ENCODE measurements around the gene SMAD7.

Gene SMAD7

DNA sequence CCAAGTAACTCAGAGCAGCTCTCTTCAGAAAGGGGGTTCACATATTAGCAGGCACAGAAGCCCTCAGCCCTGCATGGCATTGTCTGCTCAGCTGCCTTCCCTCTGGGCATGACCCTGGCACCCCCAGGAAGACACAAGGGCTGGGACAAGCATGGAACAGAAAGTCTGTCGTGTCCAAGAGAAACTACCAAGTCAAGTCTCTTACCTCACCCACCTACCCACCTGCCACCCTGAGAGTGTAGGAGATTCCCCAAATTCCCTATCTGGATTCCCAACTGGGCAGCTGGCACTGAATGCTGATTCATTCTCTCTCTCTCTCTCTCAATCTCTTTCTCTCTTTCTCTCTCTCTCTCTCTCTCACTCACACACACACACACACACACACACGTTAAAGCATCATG lies 21.6 kb downstream of the SMAD7 start:
- no peak for DNase-seq

DNA sequence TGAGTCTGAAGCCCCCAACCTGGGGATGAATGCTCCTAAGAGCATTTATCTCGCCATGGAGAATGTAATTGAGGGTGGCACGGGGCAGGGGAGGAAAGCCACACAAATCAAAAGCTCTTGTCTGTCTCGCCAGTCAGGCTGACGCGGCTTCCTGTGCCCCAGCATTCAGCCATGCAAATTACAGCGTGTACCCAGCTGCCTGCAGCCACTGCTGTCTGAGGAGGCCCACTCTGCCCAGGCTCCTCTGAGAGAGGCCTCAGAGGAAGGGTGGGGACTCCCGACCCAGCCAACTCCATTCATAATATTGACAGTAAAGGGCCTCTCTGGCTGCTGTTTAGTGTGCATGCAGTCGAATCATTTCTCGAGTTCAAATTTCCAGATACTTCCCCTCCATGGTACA lies 22.0 kb downstream of the SMAD7 start:
- DNase-seq = peak; percentile 82 to 83

DNA sequence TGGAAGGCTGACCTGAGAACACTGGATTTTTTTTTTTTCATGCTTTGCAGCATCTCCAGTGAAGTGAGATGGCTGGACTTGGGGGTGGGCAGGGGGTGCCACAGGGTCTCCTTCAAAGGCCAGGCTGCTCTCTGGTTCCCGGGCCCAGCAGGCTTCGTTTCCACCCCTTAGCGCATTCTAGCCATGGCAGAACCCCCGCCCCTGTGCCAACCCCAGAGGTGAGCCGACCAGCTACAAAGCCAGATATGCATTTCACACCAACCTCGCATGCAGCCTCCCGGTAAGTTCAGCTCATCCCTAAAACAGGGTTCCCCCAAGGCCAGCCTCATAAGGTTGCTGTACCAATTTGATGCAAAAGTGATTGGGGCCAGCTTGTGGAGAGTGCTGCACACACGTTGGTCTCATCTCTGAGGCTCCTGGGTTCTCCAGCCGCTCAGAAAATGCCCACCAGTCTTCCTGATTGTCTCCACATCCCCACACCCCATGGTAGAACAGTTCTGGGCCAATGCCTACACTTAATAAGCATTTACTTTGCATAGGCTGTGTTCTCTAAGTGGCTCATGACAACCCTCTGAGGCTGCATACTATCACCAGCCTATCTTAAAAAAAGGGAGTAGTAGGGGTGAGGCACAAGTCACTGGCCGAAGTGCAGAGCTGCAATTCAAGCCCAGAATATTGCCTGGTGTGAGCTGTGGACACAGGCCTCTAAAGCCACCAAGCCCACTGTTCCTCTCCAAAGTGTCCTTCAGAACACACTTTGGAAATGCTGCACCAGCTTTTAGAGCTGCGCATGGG lies 23.3 kb downstream of the SMAD7 start:
- DNase-seq = no peak

DNA sequence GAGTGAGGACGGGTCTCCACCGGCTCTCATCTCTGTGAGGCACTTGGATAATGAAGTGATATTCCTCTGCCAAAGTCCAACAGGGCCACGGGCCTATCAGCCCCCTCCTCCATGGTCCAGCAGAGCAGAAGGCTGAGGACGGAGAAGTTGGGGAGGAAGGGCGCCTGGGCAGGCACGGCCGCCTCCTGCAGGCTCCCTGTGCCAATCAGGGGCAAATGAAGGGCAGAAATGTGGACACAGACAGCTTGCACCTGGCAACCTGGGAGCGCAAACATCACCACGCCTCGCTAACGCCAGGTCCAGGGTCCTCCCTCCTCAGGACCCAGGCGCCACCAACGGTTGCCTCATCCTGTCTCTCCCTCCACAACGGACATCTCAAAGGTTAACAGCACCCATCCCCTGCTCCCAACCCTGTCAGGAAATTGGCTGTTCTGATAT lies 24.3 kb downstream of the SMAD7 start:
- DNase-seq = no peak

DNA sequence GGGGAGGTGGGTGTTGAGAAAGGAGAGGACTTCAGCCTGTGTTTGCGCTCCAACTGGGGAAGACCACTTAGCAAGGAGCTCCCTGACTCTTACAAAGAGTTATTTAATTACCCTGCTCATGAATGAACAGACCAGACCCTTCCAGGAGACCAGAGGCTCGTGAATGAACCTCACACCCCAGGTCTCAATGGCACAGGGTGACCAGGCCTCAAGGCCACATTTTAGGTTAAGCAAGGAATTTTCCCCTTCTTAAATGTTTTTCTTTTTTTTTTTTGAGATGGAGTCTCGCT lies 25.3 kb downstream of the SMAD7 start:
- no peak for DNase-seq

- DNase-seq = peak; percentile 58 to 72
These were observed 25.9 kb downstream of the SMAD7 start for GRCh38 chr18:48924630-48925490.

DNA sequence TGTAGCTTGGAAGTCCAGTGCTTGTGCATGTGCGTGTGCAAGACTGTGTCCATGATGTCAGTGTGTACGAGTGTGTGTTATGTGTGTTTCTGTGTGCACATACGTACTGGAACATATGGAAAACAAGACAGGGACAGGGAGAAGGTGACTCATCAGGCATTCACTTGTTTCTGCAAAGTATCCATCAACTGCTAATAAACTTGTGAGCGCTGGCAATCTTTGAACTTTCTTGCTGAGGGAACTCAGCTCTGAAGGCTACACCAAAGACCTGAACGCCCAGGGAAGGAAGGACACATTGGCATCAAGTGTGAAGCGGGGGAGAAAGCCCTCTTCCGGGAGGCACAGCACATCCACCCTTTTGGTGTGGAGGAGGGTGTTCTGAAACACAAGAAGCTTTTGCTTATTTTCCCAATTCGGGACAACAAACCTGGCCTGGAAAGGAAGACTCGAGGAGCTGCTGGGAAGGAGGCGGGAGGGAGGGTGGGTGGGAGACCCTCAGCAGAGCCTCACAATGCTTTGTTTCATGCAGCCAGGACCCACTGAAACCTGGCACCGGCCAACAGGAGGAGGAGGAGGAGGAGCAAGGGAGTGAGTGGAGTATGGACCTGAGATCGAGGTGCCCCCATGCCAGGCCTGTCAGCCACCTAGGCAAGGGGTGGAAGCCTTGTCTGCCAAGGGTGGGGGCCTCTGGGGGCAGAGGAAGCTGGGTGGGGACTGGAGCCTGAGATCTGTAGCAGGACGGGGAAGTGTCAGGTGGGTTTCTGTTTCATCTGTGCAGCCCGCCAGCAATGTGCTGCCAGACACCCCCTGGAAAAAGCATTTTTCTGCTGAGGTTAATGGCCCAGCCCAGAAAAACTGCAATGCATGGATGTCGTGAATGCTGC lies 26.8 kb downstream of the SMAD7 start:
- DNase-seq = no peak

- DNase-seq = peak in 1 of 2 donors; percentile 44
These were observed 27.7 kb downstream of the SMAD7 start for GRCh38 chr18:48922801-48923730.

- DNase-seq = no peak
These were observed 28.5 kb downstream of the SMAD7 start for GRCh38 chr18:48922226-48922800.

DNA sequence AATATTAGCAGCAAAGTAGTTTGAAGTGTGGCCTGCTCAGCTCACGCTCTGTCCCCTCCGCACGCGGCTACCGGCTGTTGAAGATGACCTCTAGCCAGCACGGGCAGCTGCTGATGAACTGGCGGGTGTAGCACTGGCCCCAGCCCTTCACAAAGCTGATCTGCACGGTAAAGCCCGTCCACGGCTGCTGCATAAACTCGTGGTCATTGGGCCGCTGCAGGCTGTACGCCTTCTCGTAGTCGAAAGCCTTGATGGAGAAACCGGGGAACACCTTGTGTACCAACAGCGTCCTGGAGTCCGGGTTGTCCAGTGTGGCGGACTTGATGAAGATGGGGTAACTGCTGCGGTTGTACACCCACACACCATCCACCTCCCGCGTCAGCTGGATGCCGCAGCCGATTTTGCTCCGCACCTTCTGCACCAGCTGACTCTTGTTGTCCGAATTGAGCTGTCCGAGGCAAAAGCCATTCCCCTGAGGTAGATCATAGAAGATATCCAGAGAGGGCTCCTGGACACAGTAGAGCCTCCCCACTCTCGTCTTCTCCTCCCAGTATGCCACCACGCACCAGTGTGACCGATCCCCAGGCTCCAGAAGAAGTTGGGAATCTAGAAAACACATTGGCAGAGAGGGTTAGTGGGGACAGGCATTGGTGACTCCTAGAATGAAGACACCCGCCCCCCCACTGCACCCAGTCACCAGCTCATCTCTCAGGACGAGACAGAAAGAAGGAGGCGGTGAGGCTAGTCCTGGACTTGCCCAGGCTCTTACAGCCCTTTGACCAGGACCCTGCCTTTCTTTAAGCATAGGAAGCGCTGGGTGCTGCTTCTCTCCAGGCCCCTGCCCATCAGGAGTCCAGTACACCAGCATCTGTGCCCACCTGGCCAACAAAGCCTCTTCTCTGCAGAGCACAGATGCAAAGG lies 29.2 kb downstream of the SMAD7 start:
- DNase-seq = no peak

GRCh38 chr18:48920408-48921038 lies 30.2 kb downstream of the SMAD7 start:
- DNase-seq = no peak

- DNase-seq = no peak
These were observed 31.2 kb downstream of the SMAD7 start for GRCh38 chr18:48919547-48919946.

GRCh38 chr18:48918660-48919456 lies 31.9 kb downstream of the SMAD7 start:
- no peak for DNase-seq

DNA sequence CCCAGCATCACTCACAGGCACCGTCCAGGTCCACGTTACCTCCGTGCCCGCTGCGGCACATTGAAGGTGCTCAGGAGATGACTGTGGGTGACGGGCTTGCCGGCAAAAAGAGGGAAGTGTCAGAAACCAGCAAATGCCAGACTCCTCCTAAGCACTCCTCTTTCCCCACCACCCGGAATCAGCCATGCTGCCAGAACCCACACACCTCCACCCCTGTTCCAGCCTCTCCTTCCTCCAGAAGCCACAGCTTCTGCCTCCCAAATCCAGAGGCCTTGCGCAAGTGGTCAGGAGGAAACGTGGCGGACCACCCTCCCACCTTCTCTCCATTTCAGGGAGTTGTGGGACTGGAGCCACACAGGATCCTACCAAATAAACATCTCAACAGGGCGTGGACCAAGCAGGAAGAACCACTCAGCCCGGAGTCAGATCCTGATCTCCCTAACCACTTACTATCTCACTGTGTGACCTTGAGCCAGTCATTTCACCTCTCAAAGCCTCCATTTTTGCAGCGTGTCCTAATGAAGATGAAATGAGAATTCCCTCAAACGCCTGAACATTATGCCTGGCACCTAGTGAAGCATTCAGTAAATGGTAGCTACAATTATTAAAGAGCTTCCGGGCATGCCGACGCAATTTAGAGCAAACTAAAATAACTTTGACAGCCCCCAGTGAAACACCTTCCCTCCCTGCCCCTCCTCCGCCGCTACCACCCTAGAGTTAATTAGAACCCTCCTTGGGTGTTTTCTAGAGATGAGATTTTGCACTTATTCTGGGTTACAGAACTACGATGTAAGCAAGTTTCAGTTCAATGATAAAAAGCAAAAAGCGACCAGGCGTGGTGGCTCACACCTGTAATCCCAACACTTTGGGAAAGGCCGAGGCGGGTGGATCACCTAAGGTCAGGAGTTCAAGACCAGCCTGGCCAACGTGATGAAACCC lies 32.9 kb downstream of the SMAD7 start:
- DNase-seq = no peak

DNA sequence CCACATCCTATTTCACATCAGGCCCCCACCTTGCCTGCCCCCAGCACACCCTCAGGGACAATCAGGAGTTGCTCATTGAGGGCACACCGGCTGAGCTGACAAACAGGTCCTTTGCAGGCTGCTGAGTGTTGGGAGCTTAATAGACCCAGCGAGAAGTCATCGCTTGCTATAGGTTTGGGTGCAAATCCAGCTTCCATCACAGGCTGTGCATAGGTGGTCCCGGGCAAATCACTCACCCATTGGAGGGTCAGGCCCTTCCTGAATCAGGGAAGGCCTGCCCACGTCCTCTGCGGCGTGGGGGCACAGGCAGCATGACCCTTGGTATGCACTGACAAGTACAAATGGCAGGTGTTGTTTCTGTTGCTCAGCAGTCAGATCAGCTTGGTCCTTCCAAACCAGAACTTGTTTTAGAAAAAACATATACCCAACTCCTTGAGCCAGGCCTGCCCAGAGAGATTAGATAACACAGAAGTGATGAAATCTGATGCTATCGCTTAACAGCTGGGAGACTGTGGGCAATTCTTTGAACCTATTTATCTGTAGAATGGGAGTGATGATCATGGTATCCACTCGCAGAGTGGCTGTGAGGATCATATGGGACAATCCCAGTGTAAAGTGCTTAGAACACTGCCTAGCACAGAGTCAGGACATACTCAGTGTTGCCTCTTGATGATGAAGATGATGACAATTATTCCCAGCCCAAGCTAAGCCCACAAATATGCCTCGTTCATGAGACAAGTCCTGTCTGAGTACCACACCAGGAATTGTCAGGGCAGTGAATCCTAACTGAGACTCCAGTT lies 34.9 kb downstream of the SMAD7 start:
- no peak for DNase-seq

GRCh38 chr18:48914581-48915251 lies 36.0 kb downstream of the SMAD7 start:
- DNase-seq = no peak

GRCh38 chr18:48913775-48914174 lies 37.0 kb downstream of the SMAD7 start:
- no peak for DNase-seq
